Ishikawa (cell line): ENCODE results near the gene AGFG2.

Experiments
- CEBPB ChIP-seq: IDR thresholded peaks from 2 replicates; pipeline ENCODE4 v1.6.1; 2012
- CREB1 ChIP-seq: IDR thresholded peaks from 2 replicates; pipeline ENCODE4 v1.6.1; 2012; ENCODE audit warnings: low read depth
- EGR1 ChIP-seq: IDR thresholded peaks from 2 replicates; pipeline ENCODE4 v1.6.1; 2012
- EP300 ChIP-seq: IDR thresholded peaks from 2 replicates; pipeline ENCODE4 v1.6.1; 2012; ENCODE audit warnings: borderline replicate concordance
- FOXM1 ChIP-seq: IDR thresholded peaks from 2 replicates; pipeline ENCODE4 v1.6.1; 2012; ENCODE audit warnings: low read depth, borderline replicate concordance
- NFIC ChIP-seq: IDR thresholded peaks from 2 replicates; pipeline ENCODE4 v1.6.1; 2012
- TAF1 ChIP-seq: IDR thresholded peaks from 2 replicates; pipeline ENCODE4 v1.6.1; 2012; ENCODE audit warnings: low read depth, mild to moderate bottlenecking
- YY1 ChIP-seq: IDR thresholded peaks from 2 replicates; pipeline ENCODE4 v1.6.1; 2012; ENCODE audit warnings: low read depth
- TF ChIP-seq, protein P1 (sequence below): IDR thresholded peaks from 2 replicates; pipeline ENCODE4 v1.6.1; 2012; ENCODE audit warnings: low read depth, mild to moderate bottlenecking

DNA sequence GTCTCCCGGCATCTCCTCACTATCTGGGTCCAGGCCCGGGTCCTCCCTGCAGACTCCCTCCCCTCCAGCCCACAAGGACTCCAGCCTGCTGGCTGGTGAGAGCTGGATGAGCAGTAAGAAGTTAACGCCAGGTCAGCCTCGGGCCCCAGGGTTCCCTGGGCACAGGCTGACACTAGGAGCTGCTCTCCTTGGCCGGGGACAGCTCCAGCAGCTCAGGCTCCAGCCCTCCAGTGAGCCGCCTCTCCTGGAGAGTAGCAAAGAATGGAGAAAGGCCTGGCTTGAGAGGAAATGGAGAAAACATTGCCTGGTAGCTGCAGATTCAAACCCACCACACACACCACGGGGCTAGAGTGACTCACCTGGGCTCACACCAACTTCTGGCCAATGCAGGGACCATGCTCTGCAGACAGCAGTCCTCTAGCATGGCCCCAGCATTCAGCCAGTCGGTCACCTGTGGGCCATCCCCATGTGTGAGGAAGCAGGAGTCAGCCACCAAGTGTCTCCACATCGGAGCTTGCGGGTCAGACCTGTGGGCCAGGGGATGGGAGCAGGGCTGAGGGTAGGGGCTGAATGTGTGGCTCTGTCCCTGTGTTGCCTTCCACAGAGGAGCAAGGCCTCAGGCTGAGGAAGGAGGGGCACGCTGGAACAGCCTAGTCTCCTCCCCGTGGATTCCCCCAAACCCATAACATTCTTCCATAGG, 28.2 kb downstream of the AGFG2 start:
- no peak for TF ChIP-seq EP300
- no peak for TF ChIP-seq CREB1
- no peak for TF ChIP-seq TAF1
- no peak for TF ChIP-seq EGR1
- no peak for TF ChIP-seq YY1
- no peak for TF ChIP-seq CEBPB
- no peak for TF ChIP-seq FOXM1
- TF ChIP-seq, protein P1, sequence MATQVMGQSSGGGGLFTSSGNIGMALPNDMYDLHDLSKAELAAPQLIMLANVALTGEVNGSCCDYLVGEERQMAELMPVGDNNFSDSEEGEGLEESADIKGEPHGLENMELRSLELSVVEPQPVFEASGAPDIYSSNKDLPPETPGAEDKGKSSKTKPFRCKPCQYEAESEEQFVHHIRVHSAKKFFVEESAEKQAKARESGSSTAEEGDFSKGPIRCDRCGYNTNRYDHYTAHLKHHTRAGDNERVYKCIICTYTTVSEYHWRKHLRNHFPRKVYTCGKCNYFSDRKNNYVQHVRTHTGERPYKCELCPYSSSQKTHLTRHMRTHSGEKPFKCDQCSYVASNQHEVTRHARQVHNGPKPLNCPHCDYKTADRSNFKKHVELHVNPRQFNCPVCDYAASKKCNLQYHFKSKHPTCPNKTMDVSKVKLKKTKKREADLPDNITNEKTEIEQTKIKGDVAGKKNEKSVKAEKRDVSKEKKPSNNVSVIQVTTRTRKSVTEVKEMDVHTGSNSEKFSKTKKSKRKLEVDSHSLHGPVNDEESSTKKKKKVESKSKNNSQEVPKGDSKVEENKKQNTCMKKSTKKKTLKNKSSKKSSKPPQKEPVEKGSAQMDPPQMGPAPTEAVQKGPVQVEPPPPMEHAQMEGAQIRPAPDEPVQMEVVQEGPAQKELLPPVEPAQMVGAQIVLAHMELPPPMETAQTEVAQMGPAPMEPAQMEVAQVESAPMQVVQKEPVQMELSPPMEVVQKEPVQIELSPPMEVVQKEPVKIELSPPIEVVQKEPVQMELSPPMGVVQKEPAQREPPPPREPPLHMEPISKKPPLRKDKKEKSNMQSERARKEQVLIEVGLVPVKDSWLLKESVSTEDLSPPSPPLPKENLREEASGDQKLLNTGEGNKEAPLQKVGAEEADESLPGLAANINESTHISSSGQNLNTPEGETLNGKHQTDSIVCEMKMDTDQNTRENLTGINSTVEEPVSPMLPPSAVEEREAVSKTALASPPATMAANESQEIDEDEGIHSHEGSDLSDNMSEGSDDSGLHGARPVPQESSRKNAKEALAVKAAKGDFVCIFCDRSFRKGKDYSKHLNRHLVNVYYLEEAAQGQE, result no peak
- TF ChIP-seq NFIC, result no peak
